CD1c-positive myeloid dendritic cell (primary cell): ENCODE results near the gene COL9A2.

Experiments used
- DNase-seq: peaks from one replicate; pipeline ENCODE4 v3.0.0-alpha.2; 2016; ENCODE audit errors: extremely low spot score

COL9A2 gene

GRCh38 chr1:40318476-40318875 is 1.4 kb upstream of the COL9A2 start:
- no peak for DNase-seq

- no peak for DNase-seq
Observed at GRCh38 chr1:40317394-40318074, 448 bp upstream of the COL9A2 start.

GRCh38 chr1:40315795-40316594 is 1.1 kb downstream of the COL9A2 start:
- peak; percentile 5 for DNase-seq

GRCh38 chr1:40315239-40315794 is 1.8 kb downstream of the COL9A2 start:
- peak; percentile 92 for DNase-seq

- no peak for DNase-seq
Observed at GRCh38 chr1:40314721-40315238, 2.3 kb downstream of the COL9A2 start.

- no peak for DNase-seq
Observed at GRCh38 chr1:40313958-40314720, 2.9 kb downstream of the COL9A2 start.

GRCh38 chr1:40313329-40313957 is 3.6 kb downstream of the COL9A2 start:
- no peak for DNase-seq

- peak; percentile 81 for DNase-seq
Observed at GRCh38 chr1:40312238-40313205, 4.6 kb downstream of the COL9A2 start.

- no peak for DNase-seq
Observed at GRCh38 chr1:40311692-40312091, 5.4 kb downstream of the COL9A2 start.

- DNase-seq = no peak
Observed at GRCh38 chr1:40310983-40311642, 6.0 kb downstream of the COL9A2 start.

GRCh38 chr1:40310129-40310461 is 7.0 kb downstream of the COL9A2 start:
- DNase-seq = no peak

GRCh38 chr1:40309374-40310128 is 7.5 kb downstream of the COL9A2 start:
- DNase-seq = no peak

- no peak for DNase-seq
Observed at GRCh38 chr1:40308036-40308727, 8.9 kb downstream of the COL9A2 start.

- no peak for DNase-seq
Observed at GRCh38 chr1:40307186-40307585, 9.9 kb downstream of the COL9A2 start.

GRCh38 chr1:40306296-40306695 is 10.8 kb downstream of the COL9A2 start:
- no peak for DNase-seq

- no peak for DNase-seq
Observed at GRCh38 chr1:40305871-40306270, 11.2 kb downstream of the COL9A2 start.

GRCh38 chr1:40305451-40305850 is 11.6 kb downstream of the COL9A2 start:
- no peak for DNase-seq

GRCh38 chr1:40303790-40304189 is 13.3 kb downstream of the COL9A2 start:
- no peak for DNase-seq
